Activated CD8-positive, alpha-beta memory T cell treated with anti-CD3 and anti-CD28 coated beads, Interleukin-2, amount 50 U/mL, for 1 hour (primary cell): Measurements from ENCODE around the gene PLK3.
A peak's percentile ranks its signal among the peaks of the same experiment; 100 is the strongest.
"Not testable (repeated sequence)": the region's sequence is repeated elsewhere in the genome, so short reads cannot be mapped to it uniquely, and the experiment has no call there.

Source experiments
- DNase-seq: peaks from one replicate; pipeline ENCODE4 v3.0.0-alpha.2; 2020; ENCODE audit errors: extremely low read depth

PLK3 gene

GRCh38 chr1:44799770-44800584 lies at the start of gene PLK3:
Gene PLK3, plus strand, starts transcription at chr1:44800377. Its CDS starts 87 bp downstream, at chr1:44800464.
- peak; percentile 96 for DNase-seq

DNA sequence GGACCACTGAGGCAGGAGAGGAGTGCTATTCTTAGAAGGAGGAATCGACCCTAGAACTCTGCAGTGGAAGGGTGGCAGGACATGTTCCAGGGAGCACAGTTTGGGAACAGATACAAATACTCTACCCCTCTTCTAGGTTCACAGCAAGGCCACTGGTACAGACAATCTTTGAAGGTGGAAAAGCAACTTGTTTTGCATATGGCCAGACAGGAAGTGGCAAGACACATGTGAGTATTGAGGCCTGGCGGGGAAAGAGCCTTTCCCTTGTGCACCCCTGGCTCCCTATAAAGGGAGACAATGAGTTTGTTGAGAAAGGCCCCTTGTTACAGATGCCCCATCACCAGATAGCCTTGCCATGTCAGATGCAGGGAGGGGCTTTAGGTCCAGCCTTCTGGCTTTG lies 42.8 kb upstream of the PLK3 start:
- no peak for DNase-seq

DNA sequence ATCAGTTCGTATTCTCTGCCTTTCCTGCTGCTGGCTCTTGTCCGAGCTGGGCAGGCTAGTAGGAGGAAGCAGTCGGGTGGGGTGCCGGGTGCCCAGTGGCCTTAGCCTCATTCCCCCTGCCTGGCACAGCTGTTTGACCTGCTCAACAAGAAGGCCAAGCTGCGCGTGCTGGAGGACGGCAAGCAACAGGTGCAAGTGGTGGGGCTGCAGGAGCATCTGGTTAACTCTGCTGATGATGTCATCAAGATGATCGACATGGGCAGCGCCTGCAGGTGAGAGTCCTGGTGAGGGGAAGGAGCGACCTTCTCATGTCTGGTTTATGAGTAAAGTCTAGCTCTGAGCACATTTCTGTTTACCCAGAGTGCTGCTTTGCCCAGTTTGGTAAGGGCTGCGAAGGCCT lies 41.1 kb upstream of the PLK3 start:
- no peak for DNase-seq

DNA sequence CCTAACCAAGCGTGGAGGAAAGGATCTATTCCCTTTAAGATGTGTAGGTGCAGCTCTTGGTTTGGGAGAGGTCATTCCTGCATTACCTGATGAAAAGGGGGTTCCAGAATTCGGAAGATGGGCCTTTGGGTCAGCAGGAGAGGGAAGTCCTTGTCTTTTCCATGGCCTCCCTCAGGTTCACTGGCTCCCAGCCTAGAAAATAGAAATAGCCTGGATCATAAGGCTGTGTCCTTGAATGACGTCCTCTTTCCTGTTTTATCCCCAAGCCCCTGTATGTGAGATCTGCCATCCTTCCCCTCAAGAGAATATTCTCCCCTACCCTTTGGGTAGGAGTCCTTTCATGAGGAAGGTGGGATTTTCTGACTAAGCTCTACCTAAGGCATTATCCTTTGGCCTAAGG lies 39.3 kb upstream of the PLK3 start:
- no peak for DNase-seq

DNA sequence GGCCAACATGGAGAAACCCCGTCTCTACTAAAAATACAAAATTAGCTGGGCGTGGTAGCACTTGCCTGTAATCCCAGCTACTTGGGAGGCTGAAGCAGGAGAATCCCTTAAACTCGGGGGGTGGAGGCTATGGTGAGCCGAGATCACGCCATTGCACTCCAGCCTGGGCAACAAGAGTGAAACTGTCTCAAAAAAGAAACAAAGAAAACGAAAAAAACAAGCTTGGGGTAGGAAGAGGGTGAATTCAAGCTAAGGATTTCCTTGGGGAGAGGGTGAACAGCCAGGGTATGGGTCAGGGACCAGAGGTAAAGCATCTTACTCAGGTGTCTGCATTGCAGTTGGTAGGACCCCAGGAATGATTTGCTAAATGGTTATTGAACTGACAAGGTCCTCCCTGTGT lies 33.8 kb upstream of the PLK3 start:
- not testable (repeated sequence) for DNase-seq

DNA sequence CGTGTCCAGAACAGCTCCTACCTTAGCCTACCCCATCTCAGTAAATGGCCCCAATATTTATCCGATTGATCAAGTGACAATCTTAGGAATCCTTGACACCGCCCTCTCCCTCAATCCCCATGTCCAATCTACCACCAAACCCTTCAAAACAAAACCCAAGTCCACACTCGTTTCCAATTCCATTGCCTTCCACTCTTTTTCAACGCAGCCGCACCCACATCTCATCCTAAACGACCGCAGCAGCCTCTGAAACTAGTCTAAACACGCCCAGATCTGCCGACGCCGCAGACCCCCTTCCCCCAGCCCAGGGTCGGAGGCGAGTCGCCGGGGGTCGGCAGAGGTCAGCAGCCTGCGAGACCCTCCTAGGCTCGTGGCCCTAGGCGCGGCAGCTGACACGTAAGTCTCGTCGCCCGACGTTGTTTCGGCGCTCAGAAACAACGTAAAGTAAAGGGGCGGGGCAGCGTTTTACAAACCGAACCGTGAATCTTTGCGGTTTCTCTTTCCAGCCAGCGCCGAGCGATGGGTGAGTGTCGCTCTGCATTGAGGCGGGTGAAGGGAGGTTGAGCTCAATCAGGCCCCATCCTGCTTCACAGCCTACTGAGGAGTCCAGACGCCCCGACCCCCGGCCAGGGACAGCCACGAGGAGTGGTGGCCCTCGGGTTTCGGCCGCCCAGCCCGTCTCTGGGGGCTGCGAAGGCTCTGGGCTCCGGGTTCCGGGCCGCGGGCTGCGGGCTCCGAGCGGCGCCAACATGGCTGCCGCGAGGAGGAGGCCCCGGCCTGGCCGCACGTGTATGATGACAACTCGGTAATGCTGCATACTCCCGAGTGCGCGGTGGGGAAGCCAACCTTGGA lies 24.9 kb upstream of the PLK3 start, which contains the start of gene RPS8:
Gene RPS8, plus strand, starts transcription at position 463 of the 852 bp plus-strand sequence. Its CDS starts 57 bp downstream, at position 520.
- peak; percentile 68 for DNase-seq

DNA sequence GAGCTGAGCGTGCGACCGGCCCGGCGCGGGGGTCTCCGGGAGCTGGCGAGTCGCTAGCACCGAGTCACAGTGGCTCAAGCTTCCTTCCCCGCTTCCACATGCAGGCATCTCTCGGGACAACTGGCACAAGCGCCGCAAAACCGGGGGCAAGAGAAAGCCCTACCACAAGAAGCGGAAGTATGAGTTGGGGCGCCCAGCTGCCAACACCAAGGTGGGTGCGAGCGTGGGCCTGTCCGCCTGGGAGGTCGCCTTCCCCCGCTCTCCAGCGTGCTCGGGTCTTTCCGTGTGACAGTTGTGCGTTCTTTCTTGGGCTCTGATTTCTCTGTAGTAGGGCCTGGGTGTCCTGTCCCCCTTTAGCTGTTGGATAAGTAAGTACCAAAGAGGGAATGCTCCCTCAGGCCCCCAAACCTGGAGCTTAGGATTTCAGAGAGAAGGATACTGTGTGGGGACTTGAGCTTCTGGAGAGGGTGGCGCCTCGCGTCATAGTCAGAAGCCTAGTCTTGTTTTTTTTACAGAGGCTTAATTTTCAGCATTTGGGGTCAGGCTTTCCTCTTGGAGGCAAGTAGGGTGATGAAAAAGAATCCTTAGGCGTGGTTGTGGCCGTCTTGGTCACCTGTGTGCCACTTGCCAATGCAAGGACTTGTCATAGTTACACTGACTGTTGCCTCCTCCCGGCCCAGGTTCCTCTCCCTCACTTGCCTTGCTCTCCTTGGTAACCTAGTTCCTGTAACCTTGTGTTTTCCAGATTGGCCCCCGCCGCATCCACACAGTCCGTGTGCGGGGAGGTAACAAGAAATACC lies 24.0 kb upstream of the PLK3 start:
- no peak for DNase-seq

DNA sequence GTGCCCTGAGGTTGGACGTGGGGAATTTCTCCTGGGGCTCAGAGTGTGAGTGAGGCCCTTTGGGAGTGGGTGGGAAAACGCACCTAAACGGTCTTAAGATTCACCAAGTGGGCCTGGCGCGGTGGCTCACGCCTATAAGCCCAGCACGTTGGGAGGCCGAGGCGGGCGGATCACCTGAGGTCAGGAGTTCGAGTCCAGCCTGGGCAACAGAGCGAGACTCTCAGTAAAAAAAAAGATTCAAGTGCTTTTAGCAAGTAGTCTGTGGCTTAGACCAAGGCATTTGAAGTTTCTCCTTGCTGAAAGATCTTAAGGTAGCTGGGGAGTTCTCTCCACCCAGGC lies 23.5 kb upstream of the PLK3 start:
- no peak for DNase-seq

- DNase-seq: no peak
Observed at GRCh38 chr1:44777547-44777946, 22.6 kb upstream of the PLK3 start.

DNA sequence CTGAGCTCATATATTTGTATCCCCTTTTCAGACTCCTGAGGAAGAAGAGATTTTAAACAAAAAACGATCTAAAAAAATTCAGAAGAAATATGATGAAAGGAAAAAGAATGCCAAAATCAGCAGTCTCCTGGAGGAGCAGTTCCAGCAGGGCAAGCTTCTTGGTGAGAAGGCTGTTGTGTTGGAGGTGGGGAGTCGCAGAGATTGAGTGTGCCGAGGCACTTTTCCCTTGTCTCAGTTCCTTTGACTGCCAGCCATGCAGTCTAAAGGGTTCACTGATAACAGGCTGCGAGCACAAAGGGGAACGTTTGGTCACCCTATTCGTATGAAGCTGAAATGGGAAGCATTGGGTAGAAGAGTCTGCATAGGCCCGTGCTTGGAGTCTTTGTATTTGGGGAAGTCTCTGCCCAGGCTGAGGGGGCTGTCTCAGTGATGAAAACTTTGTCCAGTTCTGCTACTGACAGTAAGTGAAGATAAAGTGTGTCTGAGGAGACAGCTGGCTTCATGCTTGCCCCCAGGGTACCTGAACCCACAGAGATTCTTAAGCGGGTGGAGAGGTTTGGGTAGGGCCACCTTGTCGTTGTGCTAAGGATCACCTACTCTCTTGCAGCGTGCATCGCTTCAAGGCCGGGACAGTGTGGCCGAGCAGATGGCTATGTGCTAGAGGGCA lies 22.1 kb upstream of the PLK3 start:
- DNase-seq: no peak

- no peak for DNase-seq
Observed at GRCh38 chr1:44778705-44779576, 21.2 kb upstream of the PLK3 start.

- DNase-seq: no peak
Observed at GRCh38 chr1:44780583-44781121, 19.5 kb upstream of the PLK3 start.

GRCh38 chr1:44783697-44784093 lies 16.5 kb upstream of the PLK3 start:
- DNase-seq: no peak

DNA sequence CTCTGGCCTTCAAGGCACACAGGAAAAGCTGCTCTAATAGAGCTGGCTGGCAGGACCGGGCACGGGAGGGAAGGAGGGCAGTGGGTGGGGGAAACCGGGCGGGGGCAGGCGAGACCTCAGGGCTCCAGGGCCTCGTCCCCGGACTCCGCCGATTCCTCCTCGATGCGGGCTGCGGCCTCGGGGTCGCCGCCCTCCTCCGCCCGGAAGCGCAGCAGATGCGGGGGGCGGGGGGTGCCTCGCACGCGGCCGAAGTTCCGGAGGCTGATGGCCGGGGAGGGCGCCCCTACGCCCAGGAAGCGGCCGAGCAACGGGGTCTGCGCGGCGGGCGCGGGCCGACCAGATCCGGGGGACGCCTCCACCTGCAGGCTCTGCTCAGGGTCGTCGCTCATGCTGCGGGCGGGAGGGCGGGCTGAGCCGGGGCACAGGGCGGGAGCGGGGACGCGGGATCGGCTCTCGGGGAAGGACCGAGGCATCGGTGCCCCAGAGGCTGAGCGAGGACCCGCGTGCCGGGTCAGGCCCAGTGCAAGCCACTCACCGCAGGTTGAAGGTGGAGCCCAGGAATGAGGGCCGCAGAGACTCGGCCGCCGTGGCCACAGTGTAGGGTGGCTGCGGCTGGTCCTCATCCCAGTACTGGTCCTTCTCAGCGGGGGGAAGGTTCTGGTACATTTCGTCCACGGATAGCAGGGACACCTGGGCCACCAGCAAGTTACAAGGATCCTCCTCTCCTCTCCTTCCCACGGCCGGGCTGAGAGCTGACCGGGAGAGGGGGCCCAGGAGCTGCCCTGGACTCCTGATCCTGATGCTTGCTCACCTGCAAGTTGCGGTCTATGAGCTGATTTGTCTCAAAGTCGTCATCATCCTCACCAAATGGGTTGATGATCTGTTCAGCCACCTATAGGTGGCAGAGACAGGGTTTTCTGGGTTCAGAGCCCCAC lies 15.8 kb upstream of the PLK3 start:
- no peak for DNase-seq

DNA sequence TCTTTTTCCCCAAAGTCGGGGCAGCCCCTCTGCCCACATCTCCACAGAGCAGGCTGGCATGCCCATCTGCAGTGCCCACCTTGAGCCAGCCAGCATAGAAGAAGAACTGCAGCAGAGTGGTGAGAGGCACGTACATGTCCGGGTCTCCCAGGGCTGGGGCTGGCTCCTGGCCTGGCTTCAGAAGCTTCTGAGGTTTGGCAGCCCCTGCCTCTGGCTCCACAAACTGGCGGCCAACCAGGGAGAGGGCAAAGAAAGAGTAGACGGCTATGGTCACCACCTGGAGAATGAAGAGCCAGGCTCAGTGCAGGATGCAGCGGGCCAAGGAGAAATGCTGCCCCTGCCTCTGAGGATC lies 15.2 kb upstream of the PLK3 start:
- no peak for DNase-seq

GRCh38 chr1:44785501-44786137 lies 14.6 kb upstream of the PLK3 start:
- no peak for DNase-seq

DNA sequence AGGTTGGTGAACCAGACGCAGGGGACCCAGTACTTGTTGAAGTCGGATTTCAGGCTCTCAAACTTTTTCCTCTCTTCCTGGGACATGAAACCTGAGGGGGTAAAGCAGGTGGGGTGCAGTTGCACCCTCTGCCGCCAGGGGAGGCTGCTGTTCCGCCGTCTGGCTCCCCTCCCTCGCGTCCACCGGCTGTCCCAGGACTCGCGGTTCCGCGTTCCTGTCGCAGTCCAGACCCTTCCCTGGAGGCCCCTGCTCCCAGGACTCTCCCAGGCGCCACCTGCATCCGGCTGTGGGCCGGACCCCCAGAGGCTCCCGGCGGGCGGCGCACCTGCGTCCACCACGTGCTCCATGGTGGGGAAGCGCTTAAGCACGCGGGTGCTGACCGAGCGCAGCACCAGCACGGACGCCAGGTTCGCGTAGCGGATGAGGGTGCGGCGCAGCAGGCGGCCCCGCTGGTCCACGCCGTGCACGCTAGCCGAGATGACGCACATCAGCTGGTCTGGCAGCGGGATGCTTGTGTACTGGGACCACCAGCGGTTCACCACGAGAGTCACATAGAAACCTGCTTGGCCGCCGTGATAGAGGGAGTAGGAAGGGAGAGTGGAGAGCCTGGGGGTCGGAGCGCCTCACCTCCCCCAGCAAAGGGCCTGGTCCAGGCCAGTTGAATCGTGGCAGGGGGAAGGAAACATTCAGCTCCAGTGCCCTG lies 13.9 kb upstream of the PLK3 start:
- no peak for DNase-seq

DNA sequence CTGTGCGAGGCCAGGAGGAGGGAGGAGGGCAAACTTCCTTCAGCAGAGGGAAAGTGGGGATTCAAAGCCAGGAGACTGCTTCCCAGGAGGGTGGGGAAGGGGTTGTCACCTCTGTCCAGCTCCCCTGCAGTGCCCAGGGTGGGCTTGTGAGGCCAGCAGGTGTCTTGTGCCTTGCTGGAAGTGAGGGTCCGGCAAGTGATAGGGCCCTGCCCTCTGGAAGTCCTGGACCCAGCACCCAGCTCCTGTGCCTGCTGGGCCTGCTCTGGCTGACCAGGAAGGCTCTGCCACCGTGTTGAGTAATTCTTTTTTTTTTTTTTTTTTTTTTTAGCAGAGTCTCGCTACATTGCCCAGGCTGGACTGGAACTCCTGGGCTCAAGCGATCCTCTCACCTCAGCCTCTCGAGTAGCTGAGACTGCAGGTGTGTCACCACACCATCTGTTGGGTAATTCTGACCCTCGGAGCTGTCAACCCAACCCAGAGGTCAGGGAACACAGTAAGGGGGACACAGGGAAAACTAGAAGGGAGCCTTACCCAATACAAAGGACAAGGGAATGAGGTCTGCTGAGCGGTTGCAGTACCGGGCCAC lies 13.2 kb upstream of the PLK3 start:
- no peak for DNase-seq
